CD4-positive, alpha-beta T cell treated with Interleukin-12 subunit alpha and Interleukin-12 subunit beta, for 1 hour (primary cell): Measurements from ENCODE around the gene SPRN.
"Not testable (repeated sequence)": the region's sequence is repeated elsewhere in the genome, so short reads cannot be mapped to it uniquely, and the experiment has no call there.

Experiments used
- DNase-seq: peaks from one replicate; pipeline ENCODE4 v3.0.0-alpha.2; 2020

The SPRN gene

DNA sequence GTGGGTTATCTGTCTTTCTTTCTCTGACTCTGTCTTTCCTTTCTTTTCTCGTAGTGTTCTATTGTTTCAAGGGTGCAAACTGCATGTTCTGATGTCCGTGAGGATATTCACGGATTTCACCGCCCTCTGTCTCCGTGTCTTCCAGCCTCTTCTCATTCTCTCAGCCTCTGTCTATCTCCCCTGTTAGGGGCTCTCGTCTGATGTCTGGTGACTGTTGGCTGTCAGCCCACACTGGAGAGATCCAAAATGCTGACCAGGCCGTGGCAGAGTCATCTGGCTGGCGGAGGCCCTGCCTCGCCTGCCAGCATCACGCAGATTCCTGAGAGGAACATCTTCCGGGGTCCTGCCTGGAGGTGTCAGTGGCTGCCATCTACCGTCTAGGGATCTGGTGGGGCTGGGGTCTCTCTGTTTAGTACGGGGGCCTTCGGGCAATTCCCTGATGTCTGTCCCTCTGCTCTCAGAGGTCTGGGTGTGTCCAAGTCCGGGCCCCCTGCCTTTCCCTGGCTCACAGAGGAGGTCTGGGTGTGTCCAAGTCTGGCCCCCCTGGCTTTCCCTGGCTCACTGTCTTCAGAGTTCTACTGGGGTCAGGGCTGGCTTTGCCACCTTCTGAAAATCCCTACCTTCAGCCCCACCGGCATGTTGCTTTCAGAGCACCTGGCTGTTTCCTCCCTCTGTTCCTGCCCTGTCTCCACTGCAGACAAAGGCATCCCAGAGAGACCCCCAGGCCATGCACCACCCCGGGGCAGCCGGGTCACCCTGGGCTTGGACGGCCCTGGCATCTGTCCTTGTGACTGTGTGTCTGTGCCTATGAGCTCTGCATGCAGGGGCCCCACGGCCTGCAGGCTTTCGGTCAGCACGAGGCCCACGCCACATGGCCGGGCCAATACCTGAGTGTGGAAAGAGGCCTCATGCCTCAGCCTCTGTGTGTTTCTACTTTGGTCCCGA is 15.4 kb upstream of the SPRN start:
- no peak for DNase-seq

DNA sequence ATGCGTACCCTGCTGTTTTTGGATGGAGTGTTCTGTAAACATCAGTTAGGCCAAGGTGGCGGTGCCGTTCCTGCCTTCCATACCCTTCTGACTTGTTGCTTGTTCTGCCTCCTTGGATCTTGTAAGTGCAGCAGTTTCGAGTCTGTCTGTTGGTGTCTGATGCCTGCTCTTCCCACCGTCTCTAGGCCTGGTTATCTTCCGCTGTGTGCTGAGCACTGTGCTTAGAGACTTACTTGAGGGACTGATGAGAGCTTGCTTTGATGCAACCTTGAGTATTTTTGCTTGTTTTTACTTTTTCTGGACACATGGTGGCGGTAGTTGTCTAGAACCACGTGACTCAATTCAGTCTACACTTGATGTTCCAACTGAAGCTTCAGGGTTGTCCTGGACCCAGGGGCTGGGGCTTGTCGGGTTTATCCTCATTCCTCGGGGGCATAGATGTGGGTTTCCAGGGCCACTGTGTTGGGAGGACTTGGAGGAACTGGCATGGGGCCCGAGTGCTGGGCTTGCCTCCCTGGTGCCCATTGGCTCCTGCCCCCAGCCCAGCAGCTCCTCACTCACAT is 14.4 kb upstream of the SPRN start:
- peak; percentile 53 for DNase-seq

DNA sequence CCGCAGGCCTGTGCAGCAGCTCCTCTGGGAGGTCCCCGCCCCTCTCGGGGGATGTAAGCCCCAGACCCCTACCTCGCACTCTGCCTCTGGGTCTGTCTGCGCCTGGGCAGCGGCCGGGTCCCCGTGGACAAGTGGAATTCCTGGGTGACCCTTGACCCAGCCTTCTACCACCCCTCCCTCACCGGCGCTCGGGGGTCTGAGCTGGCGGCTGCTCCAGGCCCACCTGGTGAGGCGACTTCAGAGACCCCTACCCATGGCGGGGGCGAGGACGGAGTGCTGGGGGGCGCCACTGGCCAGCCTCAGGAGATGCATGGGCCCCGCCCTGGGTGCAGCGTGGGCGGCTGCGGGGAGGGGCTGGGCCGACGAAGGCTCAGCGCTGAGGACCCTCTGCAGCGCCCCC is 8.4 kb upstream of the SPRN start:
- DNase-seq: not testable (repeated sequence)

- DNase-seq: not testable (repeated sequence)
Measured at GRCh38 chr10:133431888-133432613, 7.6 kb upstream of the SPRN start.

GRCh38 chr10:133429571-133429970 is 5.1 kb upstream of the SPRN start:
- DNase-seq: not testable (repeated sequence)

DNA sequence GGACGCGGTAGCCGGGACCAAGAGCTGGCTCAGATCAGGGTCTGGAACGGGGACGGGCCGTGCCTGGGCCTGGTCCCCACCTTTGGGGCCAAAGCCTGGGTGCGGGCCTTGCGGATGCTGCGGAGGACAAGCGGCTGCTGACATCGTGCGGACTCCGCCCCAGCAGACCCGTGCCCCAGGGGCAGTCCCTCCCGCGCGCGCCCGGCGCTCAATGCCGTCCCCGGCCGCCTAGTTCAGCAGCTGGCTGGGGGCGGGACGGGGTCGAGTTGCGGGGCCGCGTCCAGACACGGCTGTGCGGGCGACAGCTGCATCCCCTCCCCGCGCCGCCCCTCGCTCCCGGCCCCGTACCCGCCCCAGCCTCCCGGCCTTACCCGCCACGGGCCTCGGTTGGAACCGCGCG is 323 bp downstream of the SPRN start:
- not testable (repeated sequence) for DNase-seq

- no peak for DNase-seq
Measured at GRCh38 chr10:133422807-133423771, 1.3 kb downstream of the SPRN start.

- DNase-seq: no peak
Measured at GRCh38 chr10:133422223-133422806, 2.1 kb downstream of the SPRN start.

DNA sequence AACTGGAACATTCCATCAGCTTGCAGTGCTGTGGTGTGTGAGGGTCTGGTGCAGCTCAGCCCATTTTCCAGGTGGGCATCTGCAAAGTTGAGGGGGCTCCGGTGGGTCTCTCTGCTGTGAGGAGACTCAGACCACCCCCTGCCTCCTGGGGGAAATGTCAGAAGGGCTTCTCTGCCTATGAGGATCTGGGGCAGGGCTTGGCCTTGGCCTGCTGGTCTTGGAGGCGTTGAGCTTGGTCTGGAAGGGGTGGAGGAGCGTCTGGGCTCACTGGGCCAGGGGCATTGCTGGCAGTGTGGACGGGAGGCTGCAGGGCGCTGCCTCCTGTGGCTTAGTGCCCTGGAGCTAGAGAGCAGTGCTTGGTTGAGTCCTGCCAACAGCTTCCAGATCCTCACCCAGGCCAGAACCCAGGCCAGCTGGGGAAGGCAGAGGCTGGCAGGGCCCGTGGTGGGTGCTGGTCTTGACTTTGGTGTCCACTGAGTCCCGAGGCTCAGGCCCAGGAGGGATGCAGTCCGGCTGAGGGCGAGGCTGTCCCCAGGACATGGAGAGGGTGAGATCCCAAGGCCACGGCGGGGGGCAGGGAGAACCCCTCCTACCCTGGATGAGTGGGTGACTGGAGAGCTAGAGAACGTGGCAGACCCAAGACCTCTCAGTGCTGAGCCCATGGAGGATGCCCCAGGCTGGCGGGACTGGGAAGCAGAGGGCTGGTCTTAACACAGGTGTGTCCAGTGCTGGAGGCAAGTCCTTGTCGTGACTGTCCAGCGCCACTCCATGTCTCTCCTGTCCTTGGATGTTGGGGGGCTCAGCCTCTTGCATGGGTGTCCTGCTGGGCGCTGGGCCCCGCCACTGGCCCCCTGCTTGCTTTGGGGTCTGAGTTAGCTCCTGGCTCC is 2.8 kb downstream of the SPRN start:
- DNase-seq: no peak

GRCh38 chr10:133420579-133420978 is 3.8 kb downstream of the SPRN start:
- DNase-seq: no peak

GRCh38 chr10:133420028-133420427 is 4.4 kb downstream of the SPRN start:
- no peak for DNase-seq

DNA sequence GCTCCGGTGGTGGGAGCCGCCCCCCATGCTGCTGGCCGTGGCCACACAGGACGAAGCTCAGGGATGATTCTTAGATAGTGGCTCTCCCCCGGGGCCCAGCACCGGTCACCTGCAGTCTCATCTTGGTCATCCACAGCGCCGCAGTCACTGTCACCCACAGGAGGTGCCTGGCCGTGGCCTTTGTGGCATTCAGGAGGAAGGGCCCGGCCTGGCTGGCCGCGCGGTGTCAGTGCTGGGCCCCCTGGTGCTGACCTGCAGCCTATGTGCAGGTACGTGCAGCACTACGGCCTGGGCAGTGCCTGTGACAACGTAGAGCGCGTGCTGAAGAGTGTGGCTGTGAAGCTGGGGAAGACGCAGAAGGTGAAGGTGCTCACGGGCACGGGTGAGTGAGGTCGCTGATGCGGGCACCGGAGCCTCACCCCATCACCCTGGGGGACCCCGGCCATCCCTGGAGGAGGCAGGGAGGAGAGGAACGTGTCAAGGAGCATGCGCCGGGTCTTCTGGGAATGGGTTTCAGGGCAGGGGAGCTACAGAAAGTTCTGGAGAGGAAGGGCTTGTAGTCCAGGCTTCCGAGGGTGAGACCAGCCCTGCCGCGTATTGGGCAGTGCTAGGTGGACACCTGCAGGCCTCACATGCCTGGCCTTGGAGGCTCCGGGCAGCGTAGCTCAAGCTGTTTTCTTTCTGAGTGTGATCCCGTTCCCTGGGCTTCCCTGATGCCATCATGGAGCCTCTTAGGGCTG is 5.0 kb downstream of the SPRN start:
- no peak for DNase-seq

DNA sequence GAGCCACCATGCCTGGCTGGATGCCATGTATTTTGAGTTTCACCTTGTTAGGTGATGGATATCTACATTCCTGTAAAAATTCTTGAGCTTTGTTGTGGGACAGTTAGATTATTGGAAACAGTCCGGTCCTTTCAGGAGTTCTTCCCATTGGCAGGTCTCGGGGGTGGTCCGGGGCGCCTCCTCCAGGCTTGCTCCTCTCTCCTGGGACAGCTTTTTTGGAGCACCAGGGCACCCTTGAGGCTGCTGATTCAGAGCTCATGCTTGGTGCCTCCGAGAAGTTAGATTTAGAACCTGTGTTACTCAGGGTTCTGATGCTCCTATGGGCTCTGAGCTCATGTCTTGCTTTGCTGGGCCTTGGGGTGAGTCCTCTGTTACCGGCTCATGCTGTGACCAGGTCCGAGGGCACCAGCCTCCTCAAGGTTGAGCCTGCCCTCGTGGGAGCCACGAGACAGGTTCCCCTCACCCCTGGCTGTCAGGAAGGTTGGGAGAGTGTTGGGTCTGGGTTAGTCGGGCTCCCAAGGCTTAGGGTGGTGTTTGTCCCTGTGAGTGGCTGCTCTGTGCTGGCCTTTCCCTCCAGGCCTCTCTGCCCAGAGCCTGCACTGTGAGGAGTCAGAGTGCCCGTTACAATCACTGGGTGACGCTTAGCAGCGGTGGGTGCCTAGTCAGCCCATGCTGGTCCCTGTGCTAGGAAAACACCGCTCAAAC is 6.0 kb downstream of the SPRN start:
- DNase-seq: no peak

DNA sequence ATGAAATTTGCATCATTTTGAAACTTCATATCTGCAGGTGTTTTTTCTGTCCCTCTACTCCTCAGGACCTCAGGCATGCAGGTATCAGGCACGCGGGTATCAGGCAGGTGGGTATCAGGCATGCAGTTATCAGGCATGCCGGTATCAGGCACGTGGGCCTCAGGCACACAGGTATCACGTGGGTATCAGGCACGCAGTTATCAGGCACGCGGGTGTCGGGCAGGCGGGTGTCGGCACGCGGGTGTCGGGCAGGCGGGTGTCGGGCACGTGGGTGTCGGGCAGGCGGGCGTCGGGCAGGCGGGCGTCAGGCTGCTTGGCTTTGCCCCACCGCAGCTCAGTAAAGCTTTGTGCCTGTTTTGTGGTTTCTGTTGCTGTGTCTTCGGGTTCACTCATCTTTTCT is 8.7 kb downstream of the SPRN start:
- DNase-seq: no peak

- not testable (repeated sequence) for DNase-seq
Measured at GRCh38 chr10:133414401-133414800, 10.0 kb downstream of the SPRN start.

DNA sequence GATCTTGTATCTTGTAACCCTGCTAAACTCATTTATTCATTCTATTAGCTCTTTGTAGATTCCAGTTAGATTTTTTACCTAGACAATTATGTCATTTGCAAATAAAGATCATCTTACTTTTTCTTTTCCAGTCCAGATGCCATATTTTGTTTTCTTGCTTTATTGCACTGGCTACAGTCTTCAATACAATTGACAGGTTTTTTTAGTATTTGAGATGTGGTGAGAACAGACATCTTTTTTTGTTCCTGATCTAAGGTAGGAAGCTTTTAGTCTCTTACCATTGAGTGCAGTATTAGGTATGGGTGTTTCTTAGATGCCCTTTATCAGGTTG is 12.1 kb downstream of the SPRN start:
- DNase-seq: no peak

DNA sequence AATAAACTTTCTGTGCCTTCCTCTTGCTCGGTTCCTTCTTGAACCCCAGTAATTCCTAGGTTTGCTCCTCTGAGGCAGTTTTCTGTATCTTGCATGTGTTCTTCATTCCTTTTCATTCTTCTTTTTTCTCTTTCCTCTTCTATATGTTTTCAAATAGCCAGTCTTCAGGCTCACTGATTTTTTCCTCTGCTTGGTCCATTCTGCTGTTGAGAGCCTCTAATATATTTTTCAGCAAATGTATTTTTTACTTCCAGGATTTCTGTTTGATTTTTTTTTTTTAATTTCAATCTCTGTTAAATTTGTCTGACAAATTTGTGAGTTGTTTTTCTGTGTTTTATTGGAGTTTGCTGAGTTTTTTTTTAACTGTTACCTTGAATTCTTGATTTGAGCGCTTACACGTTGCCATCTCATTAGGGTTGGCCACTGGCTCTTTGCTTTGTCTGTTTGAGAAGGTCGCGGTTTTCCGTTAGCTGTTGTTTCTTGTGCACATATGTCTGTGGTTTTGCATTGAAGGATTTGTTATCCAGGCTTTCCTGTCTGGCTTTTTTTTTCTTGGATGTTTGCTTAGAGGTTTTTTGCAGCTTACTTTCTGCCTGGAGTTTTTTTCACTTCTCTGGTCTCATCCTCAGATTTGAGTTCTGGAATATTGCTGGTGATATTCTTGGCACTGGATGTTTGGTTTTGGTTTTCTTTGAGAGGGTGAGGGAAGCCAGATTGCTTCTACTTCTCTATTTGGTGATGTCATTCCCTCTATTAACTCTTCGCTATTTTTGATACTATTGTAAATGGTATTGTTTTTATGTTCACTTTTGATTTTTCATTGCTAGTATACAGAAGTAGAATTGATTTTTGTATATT is 12.7 kb downstream of the SPRN start:
- no peak for DNase-seq

DNA sequence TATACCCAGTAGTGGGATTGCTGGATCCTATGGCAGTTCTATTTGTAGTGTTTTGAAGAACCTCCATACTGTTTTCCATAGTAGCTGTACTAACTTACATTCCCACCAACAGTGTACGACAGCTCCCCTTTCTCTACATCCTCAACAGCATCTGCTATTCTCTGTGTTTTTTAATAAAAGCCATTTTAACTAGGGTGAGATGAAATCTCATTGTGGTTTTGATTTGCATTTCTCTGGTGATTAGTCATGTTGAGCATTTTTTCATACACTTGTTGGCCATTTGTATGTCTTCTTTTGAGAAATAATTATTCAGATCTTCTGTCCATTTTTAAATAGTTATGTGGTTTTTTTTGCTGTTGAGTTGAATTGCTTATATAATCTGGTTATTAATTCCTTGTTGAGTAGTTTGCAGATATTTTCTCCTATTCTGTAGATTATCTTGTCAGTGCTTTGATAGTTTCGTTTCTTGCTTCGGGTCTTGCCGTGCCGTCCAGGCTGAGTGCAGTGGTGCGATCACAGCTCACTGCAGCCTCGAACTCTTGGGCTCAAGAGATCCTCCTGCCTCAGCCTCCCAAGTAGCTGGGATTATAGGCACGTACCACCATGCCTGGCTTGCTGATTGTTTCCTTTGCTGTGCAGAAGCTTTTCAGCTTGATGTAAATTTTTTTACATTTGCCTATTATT is 18.4 kb downstream of the SPRN start:
- DNase-seq: no peak
